GM21360 (cell line): ENCODE measurements around the gene AARS1.
"Not testable (repeated sequence)": the region's sequence is repeated elsewhere in the genome, so short reads cannot be mapped to it uniquely, and the experiment has no call there.

Source experiments
- ATAC-seq: cut with Tn5 transposase; IDR thresholded peaks from one replicate; pipeline ENCODE4 v1.9.1; 2021; ENCODE audit warnings: mild to moderate bottlenecking, moderate library complexity; ENCODE audit not compliant: unreplicated experiment

Gene AARS1

GRCh38 chr16:70289229-70290094 lies at the start of gene AARS1:
TSS of gene AARS1 (minus strand) at chr16:70289506. CDS start at chr16:70282763, 6,743 bp downstream.
- ATAC-seq, result peak; percentile 96

- no peak for ATAC-seq
Measured at GRCh38 chr16:70337814-70338213, 48.5 kb upstream of the AARS1 start.

- not testable (repeated sequence) for ATAC-seq
Measured at GRCh38 chr16:70332728-70333127, 43.4 kb upstream of the AARS1 start.

- no peak for ATAC-seq
Measured at GRCh38 chr16:70331588-70332358, 42.5 kb upstream of the AARS1 start.

- ATAC-seq, result no peak
Measured at GRCh38 chr16:70331091-70331490, 41.8 kb upstream of the AARS1 start.

GRCh38 chr16:70324998-70325747 lies 35.9 kb upstream of the AARS1 start:
- no peak for ATAC-seq

- no peak for ATAC-seq
Measured at GRCh38 chr16:70320121-70320520, 30.8 kb upstream of the AARS1 start.

GRCh38 chr16:70307726-70308125 lies 18.4 kb upstream of the AARS1 start:
- not testable (repeated sequence) for ATAC-seq

GRCh38 chr16:70306880-70307279 lies 17.6 kb upstream of the AARS1 start:
- no peak for ATAC-seq

GRCh38 chr16:70304892-70305448 lies 15.7 kb upstream of the AARS1 start:
- no peak for ATAC-seq

- no peak for ATAC-seq
Measured at GRCh38 chr16:70302745-70303144, 13.4 kb upstream of the AARS1 start.

GRCh38 chr16:70301121-70301520 lies 11.8 kb upstream of the AARS1 start:
- ATAC-seq, result no peak

- ATAC-seq, result peak; percentile 61
Measured at GRCh38 chr16:70298988-70299938, 10.0 kb upstream of the AARS1 start, which contains the start of gene DDX19B. TSS of gene DDX19B (plus strand) at chr16:70299186. CDS start at chr16:70299298, 112 bp downstream.

GRCh38 chr16:70295634-70296033 lies 6.3 kb upstream of the AARS1 start:
- ATAC-seq, result no peak

- ATAC-seq, result no peak
Measured at GRCh38 chr16:70294385-70295025, 5.2 kb upstream of the AARS1 start.

GRCh38 chr16:70292148-70292547 lies 2.8 kb upstream of the AARS1 start:
- ATAC-seq, result not testable (repeated sequence)

- no peak for ATAC-seq
Measured at GRCh38 chr16:70290949-70291519, 1.7 kb upstream of the AARS1 start.

- ATAC-seq, result not testable (repeated sequence)
Measured at GRCh38 chr16:70287304-70287971, 1.9 kb downstream of the AARS1 start.
